ENCODE results near the gene POFUT2.
"Not testable (repeated sequence)": the region's sequence is repeated elsewhere in the genome, so short reads cannot be mapped to it uniquely, and the experiment has no call there.

POFUT2 gene

DNA sequence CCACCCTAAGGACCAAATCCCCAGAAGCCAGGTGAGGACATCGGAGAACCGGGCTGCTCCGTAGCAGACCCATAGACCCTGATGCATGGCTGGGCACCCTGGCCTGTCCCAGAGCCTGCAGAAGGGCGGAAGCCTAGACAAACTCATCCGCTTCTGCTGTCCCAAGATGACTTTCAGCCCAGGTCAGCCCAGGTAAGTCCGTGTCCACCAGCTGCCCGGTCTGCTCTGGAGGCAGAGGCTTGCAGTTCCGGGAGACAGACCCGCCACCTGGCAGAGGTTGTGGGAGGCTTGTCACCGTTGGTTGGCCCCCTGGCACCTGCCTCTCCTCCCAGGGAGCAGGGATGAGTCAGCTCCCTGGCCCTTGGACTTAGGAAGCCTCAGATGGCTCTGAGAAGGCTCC is 22.8 kb upstream of the POFUT2 start:
- DNase-seq (ENCODE audit: low spot score), result no peak

DNA sequence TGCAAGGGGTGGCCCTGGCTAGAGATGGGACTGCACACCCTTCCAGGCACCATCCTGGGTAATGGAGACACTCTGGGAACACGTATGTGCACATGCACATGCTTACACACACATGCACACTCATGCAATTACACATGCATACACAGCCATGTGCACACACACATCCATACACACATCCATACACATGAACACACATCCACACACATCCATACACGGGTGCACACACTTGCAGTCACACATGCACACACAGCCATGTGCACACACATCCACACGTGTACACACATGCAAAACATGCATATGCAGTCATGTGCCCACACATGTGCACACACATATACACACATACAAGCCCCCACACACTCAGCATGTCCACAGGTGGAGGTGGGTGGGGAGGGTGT is 22.3 kb upstream of the POFUT2 start:
- DNase-seq (ENCODE audit: low spot score), result no peak

DNA sequence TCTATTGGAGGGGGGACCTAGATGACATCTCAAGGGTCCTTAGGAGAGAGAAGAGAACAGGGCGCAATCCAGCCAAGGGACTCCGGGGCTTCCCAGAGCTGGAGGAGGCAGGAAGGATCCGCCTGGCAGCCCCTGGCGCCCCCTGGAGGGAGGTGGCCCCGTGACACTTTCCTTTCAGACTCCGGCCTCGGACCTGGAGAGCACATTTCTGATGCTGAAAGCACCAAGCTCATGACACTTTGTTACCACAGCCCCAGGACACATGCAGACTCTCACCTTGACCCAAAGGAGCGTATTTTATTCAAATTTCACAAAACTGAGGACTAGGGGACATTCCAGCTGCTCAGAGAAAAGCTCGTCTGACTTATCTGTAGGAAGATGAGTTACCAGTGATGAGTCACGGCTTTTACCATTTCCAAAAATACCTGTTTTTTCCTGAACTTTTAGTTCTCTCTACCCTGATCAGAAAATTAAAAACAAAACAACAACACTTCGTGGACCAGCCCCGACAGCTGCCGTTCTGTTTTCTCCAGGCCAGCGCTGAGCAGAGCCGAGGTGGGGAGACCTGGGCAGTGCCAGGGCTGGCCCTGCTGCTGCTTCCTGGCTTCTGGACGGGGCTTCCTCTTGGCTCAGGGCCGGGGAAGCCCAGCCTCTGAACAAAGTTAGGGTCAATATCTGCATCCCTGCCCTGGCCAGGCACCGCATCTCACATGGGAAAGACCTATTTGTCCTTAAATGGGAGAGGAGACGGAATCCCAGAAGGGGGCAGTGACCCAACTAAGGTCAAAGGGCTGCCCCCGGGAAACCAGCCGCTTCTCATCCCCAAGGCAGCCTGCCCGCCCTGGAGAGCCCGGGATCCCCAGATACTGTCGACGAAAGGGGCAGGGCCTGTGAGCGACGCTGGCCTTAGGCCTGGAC is 21.6 kb upstream of the POFUT2 start:
- DNase-seq (ENCODE audit: low spot score), result peak; percentile 84

GRCh38 chr21:45308194-45309068 is 20.7 kb upstream of the POFUT2 start:
- no peak for DNase-seq (ENCODE audit: low spot score)

- not testable (repeated sequence) for DNase-seq (ENCODE audit: low spot score)
Observed at GRCh38 chr21:45307597-45308158, 20.0 kb upstream of the POFUT2 start.

- no peak for DNase-seq (ENCODE audit: low spot score)
Observed at GRCh38 chr21:45306832-45307571, 19.3 kb upstream of the POFUT2 start.

DNA sequence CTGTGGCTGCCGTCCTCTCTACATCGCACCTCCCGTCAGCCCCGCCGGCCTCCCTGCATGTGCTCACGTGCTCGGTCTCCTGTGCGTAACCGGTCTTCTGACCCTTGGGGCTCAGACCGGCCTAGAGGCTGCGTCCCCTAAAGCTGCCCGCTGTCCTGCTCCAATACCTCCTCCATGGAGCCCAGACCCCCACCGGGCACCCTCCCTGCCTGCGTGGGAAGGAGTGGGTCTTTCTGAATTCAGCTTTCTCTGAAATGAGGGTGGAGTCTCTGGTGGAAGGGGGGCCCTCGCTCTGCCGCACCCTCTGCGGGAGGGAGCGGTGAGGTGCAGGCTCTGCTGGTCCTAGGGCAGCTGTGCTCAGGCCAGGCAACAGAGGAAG is 18.7 kb upstream of the POFUT2 start:
- no peak for DNase-seq (ENCODE audit: low spot score)

DNA sequence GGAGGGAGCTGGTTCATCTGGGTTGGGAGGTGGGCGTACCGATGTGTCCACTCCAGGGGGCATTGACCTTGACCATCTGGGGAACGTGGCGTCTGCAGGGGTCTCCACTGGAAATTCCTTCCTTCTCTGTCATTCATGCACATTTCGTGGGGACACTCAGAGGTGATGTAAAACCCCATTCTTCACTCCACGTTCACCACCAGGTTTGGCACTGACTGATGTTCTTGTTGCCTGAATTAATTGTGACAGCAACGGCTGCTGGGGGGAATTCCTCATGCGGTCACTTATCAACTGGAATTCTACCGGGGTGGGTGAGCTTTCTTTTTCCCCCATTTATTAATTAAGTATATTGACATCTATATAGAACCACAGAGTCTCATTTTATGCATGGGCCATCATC is 18.1 kb upstream of the POFUT2 start:
- no peak for DNase-seq (ENCODE audit: low spot score)

GRCh38 chr21:45304945-45305344 is 17.2 kb upstream of the POFUT2 start:
- no peak for DNase-seq (ENCODE audit: low spot score)

DNA sequence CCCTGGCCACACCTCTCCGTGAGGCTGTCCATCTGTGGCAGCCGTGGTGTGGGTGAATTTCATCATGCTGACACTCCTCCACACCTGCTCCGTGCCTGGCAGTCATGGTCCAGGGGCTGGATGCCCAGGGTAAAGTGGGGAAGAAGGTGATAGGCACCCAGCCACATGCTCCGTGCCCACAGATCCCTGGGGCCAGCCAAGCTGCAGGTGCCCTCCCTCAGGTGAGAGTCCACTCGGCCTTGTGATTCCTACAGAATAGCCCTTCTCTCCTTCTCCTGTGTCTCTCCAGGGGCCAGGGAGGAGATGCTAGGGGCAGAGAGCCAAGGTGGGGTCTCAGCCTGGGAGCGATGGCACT is 16.8 kb upstream of the POFUT2 start:
- no peak for DNase-seq (ENCODE audit: low spot score)

GRCh38 chr21:45303751-45304475 is 16.2 kb upstream of the POFUT2 start:
- no peak for DNase-seq (ENCODE audit: low spot score)

DNA sequence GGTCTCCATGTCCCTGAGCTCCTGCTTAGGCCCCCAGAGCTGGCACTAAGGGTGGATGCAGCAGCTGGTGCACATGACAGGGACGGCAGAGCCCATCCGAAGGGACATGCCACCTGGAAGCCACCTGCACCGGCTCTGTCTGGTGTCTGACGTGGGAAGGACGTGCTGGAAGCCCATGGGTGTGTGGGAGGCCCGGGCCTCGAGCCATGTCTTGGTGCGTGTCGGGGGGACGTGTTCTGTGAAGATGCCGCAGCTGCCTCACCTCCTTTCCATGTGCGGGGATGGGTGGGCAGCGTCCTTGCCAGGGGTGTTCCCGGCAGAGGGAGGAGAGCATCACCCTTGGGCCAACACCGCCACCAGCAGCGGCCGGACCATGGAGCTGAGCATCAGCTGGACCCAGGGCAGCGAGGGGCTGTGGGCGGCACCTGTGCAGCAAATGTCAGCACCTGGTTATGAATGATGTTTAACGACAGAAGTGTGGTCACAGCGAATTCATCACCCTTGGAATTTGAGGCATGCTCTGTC is 15.5 kb upstream of the POFUT2 start:
- DNase-seq (ENCODE audit: low spot score), result no peak

GRCh38 chr21:45302082-45303061 is 14.7 kb upstream of the POFUT2 start:
- DNase-seq (ENCODE audit: low spot score), result peak; percentile 58

- no peak for DNase-seq (ENCODE audit: low spot score)
Observed at GRCh38 chr21:45301521-45302081, 13.9 kb upstream of the POFUT2 start.

DNA sequence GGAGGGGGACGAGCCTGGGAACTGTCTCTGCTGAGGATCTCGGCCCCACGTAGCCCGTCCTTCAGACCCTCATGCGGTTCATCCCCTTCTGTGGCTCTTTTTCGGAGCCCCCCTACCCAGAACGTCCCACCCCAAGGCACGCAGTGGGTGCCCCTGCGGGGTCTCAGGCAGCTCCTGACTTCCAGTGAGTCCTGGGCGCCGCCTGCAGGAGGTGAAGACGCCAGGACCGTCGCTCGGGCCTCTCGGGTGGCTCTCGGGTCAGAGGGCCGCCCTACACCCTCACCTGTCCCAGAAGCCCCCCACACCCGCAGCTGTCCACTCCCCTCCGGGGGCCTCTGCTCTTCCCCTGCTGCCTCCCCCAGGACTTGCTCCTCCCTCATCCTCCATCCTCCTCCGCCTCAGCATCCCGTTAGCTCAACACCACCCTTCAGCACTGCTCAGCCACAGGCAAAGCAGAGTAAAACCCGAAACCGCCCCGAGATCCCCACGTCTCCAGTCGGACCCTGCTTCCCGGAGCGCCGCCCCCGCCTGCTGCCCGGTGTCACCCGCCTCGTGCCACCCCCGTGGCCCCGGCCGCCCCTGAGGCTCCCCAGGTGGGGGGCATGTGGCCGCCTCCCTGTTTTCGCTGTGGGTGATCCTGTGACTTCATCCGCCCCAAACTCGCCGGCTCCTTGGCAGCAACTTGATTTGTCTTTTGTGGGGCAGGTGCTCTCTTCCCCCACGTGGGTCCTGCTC is 13.3 kb upstream of the POFUT2 start:
- no peak for DNase-seq (ENCODE audit: low spot score)

- DNase-seq (ENCODE audit: low spot score), result no peak
Observed at GRCh38 chr21:45299864-45300785, 12.4 kb upstream of the POFUT2 start.

DNA sequence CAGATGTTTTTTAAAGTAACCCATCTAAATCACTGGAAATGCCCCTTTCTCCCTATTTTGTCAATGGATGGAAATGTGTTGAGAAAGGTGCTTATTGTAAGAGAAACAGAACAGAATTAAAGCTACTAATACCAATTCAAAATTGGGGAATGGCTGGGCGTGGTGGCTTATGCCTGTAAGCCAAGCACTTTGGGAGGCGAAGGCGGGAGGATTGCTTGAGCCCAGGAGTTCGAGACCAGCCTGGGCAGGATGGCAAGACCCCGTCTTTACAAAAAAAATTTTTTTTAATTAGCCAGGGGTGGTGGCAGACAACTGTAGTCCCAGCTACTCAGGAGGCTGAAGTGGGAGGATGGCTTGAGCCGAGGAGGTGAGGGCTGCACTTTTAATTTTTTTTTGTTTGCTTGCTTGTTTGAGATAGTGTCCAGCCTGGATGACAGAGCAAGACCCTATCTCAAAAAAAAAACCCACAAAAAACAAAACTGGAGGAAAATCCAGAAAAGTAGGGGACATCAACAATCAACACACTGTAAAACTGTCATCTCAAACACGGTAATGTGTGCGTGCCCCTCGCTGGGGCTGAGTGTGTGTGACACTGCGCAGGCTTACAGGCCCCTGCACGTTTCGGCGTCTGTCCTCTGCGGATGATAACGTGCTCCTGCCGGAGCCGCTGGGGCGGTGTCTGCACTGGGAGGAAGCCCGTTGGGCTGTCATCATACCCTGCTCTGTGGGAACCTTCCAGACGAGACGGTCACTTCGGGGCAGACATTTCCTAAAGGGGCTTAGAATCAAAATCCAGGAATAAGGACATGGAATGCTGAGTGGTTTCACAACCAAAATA is 11.6 kb upstream of the POFUT2 start:
- no peak for DNase-seq (ENCODE audit: low spot score)
